ENCODE data around the gene PBX3. TPM values are rescaled to one million over a fixed set of nuclear protein-coding genes. Genes with fewer than 3 reads are reported as not detected.

Gene PBX3
- total and polyA plus RNA-seq, 9 of the 15 experiments (the other 6 are each of a cell fraction or from before 2014, with no cell fraction given) = 0.14 to 5.8 (median 0.92) TPM

GRCh38 chr9:125926936-125927335, 179.8 kb downstream of the PBX3 start:
- Histone ChIP-seq H3K4me3 (no peak overlapping the region), H3K4me1 (replicated peaks in 1 of 2; ENCODE audit: control insufficient read depth in 2 of 2, insufficient read depth in 2 of 2, low read length in 2 of 2) (no peaks in the 10 kb centered on the region), H3K36me3 (ENCODE audit: control insufficient read depth, insufficient read depth, low read length) (no peaks in the 10 kb centered on the region), H3K79me2 (ENCODE audit: control insufficient read depth, insufficient read depth, low read length) (no peaks in the 10 kb centered on the region), H4K20me1 (replicated peaks; ENCODE audit: control insufficient read depth, insufficient read depth, low read length) (no peaks in the 10 kb centered on the region), H3K9me1 (ENCODE audit: control insufficient read depth, insufficient read depth, low read length) (no peaks in the 10 kb centered on the region), H3K9ac (ENCODE audit: insufficient read depth in 1 of 2, low read depth in 2 of 2, low read length in 2 of 2) (no peak overlapping the region), H2AFZ (ENCODE audit: low read depth, low read length) (no peak overlapping the region), H3K9me3 (replicated peaks; ENCODE audit: control insufficient read depth, insufficient read depth, low read depth, low read length) (no peaks in the 10 kb centered on the region), H3K27me3 (ENCODE audit: control insufficient read depth in 2 of 2, insufficient read depth in 2 of 2, low read length in 2 of 2) (peaks cover 0 to 2% of the 10 kb centered on the region in 2 experiments; a peak in 1 of 5 replicates), H3K4me2 (ENCODE audit: insufficient read depth, low read length) (no peak overlapping the region), H3K27ac (ENCODE audit: extremely low read depth, low read depth, low read length) (no peak overlapping the region)
- DNase-seq (ENCODE audit: extremely low read depth in 1 of 4, low spot score in 3 of 4) (no peak), FAIRE-seq (no peak), ATAC-seq (no peak)
- ChIA-PET CTCF (ENCODE audit: low intra/inter-chr PET ratio) (no interaction called here), POLR2A (interaction anchor here (1.1 kb wide), 1 partner anchor 16 kb away, joined by 3 read pairs; no protein-coding TSS in a partner anchor)
- in situ Hi-C loops (cut with MboI) = no loop called here
- intact Hi-C loops (cut with micrococcal nuclease) = no loop called here
- BruUV-seq (replicated peaks) = no TSS peak
- WGBS (ENCODE audit: insufficient coverage, low coverage, missing lambda C conversion rate) = 0% methylated on average over 1 of the region's 1 CpG
- TF ChIP-seq MAX (CRISPR knock-in tag; IDR thresholded peaks at IDR 0.05) (no peak), HLTF (IDR thresholded peaks at IDR 0.05) (no peak), ZNF696 (CRISPR knock-in tag; conservative IDR thresholded peaks at IDR 0.05) (no peak), TAL1 (IDR thresholded peaks at IDR 0.05) (no peak), DEAF1 (CRISPR knock-in tag; IDR thresholded peaks at IDR 0.05) (no peak), CC2D1A (IDR thresholded peaks at IDR 0.05) (no peak), PREB (CRISPR knock-in tag; IDR thresholded peaks at IDR 0.05) (no peak), NFE2 (IDR thresholded peaks at IDR 0.05; ENCODE audit: low read depth) (no peak), USF2 (CRISPR knock-in tag; IDR thresholded peaks at IDR 0.05) (no peak), SMARCB1 (IDR thresholded peaks at IDR 0.05; ENCODE audit: insufficient read length, low read depth) (no peak), ZNF436 (CRISPR knock-in tag; IDR thresholded peaks at IDR 0.05) (no peak), PKNOX1 (IDR thresholded peaks at IDR 0.05) (no peak), AFF1 (IDR thresholded peaks at IDR 0.05; ENCODE audit: low read depth in 1 of 2, partially characterized antibody in 2 of 2) (no peak), DLX4 (CRISPR knock-in tag; IDR thresholded peaks at IDR 0.05) (no peak)
